PFSK-1 (cell line): Measurements from ENCODE around the gene N4BP2L2.

Experiments used
- FOXP2 ChIP-seq: optimal IDR thresholded peaks from 2 replicates; pipeline ENCODE3; 2011; ENCODE audit warnings: borderline replicate concordance, control low read depth, inconsistent platforms; ENCODE audit not compliant: insufficient read depth; ENCODE audit errors: extremely low read length, extremely low read depth
- POLR2AphosphoS5 ChIP-seq: IDR thresholded peaks from 2 replicates; pipeline ENCODE4 v1.6.1; 2012; ENCODE audit warnings: low read depth, mild to moderate bottlenecking, control low read depth, low read length, moderate library complexity
- SIN3A ChIP-seq: IDR thresholded peaks from 2 replicates; pipeline ENCODE4 v1.6.1; 2012; ENCODE audit warnings: mild to moderate bottlenecking, low read length, moderate library complexity, borderline replicate concordance; ENCODE audit not compliant: insufficient read depth
- TAF1 ChIP-seq: IDR thresholded peaks from 2 replicates; pipeline ENCODE4 v1.6.1; 2012; ENCODE audit warnings: low read length, control low read depth, borderline replicate concordance; ENCODE audit not compliant: insufficient read depth
- TF ChIP-seq, protein P1 (sequence below), 2 experiments: IDR thresholded peaks; 2 replicates each; pipeline versions ENCODE4 v1.6.1 to v1.8.0; 2011 to 2012; ENCODE audit warnings: low read depth in 2 of 2, low read length in 2 of 2, control low read depth in 1 of 2, inconsistent platforms in 1 of 2, mild to moderate bottlenecking in 1 of 2, moderate library complexity in 1 of 2; ENCODE audit not compliant: insufficient read depth in 1 of 2

GRCh38 chr13:32417995-32418394 lies 120.6 kb downstream of the N4BP2L2 start:
- TF ChIP-seq SIN3A (no peak), FOXP2 (no peak), TAF1 (no peak), POLR2AphosphoS5 (no peak)
- TF ChIP-seq, protein P1, sequence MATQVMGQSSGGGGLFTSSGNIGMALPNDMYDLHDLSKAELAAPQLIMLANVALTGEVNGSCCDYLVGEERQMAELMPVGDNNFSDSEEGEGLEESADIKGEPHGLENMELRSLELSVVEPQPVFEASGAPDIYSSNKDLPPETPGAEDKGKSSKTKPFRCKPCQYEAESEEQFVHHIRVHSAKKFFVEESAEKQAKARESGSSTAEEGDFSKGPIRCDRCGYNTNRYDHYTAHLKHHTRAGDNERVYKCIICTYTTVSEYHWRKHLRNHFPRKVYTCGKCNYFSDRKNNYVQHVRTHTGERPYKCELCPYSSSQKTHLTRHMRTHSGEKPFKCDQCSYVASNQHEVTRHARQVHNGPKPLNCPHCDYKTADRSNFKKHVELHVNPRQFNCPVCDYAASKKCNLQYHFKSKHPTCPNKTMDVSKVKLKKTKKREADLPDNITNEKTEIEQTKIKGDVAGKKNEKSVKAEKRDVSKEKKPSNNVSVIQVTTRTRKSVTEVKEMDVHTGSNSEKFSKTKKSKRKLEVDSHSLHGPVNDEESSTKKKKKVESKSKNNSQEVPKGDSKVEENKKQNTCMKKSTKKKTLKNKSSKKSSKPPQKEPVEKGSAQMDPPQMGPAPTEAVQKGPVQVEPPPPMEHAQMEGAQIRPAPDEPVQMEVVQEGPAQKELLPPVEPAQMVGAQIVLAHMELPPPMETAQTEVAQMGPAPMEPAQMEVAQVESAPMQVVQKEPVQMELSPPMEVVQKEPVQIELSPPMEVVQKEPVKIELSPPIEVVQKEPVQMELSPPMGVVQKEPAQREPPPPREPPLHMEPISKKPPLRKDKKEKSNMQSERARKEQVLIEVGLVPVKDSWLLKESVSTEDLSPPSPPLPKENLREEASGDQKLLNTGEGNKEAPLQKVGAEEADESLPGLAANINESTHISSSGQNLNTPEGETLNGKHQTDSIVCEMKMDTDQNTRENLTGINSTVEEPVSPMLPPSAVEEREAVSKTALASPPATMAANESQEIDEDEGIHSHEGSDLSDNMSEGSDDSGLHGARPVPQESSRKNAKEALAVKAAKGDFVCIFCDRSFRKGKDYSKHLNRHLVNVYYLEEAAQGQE (IDR thresholded peaks at IDR 0.05; ENCODE audit: insufficient read depth in 1 of 2, low read depth in 2 of 2, low read length in 2 of 2) = no peak
